ENCODE data around the gene RBM28. TPM values are rescaled to one million over a fixed set of nuclear protein-coding genes. Genes with fewer than 3 reads are reported as not detected.

Gene RBM28
- polyA plus RNA-seq, 6 donors from 2014 or later: 0.03 to 10.2 (median 5.5) TPM

- no peak overlapping the region for H3K27ac Mint-ChIP-seq
- no peaks in the 10 kb centered on the region for H3K27me3 Mint-ChIP-seq
- H3K36me3 Mint-ChIP-seq: no peaks in the 10 kb centered on the region
These were observed 40.1 kb upstream of the RBM28 start for GRCh38 chr7:128383776-128384175.

DNA sequence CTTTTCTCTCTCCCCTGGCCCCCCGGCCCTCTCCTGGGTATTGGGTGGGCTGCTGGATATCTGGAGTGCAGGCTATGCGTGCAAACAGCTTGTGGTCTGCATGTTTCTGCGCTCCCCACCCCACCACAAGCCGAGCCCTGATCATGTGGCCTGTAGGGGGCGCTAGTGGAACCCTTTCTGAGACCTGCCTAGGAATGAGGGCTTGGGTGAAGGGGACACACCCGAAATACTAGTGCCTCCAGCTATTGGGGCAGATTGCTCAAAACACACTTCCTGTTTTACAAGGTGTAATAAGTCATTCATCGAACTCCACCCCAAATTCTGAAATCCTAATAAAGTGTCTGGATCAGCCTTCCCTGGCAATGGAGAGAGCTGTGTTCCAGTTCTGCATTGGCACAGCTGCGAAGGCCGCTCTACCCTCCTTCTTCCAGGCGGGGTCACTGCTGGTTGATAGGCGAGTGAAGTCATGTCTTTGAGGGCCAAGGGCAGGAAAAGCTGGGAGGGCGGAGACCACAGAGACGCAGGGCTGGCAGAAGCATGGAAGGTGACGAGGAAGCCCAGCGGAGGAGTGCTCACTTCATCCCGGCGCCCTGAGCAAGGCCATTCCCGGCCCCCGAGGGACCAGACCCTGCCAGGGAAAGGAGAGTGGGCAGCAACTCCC is 37.6 kb upstream of the RBM28 start:
- ATAC-seq (ENCODE audit: low read depth in 2 of 2): peak; percentile 21 to 35
- no peaks in the 10 kb centered on the region for H3K4me1 Mint-ChIP-seq
- no peaks in the 10 kb centered on the region for H3K36me3 Mint-ChIP-seq
- peaks cover 0 to 8% (median 0%) of the 10 kb centered on the region in 3 donors for H3K27me3 Mint-ChIP-seq
- H3K27ac Mint-ChIP-seq: no peak overlapping the region
- DNase-seq: no peak
- peaks cover 0 to 2% (median 0%) of the 10 kb centered on the region in 7 donors for H3K9me3 Mint-ChIP-seq
- no peak overlapping the region for H3K4me3 Mint-ChIP-seq

More at GRCh38 chr7:128383776-128384175, 40.1 kb upstream of the RBM28 start:
- Mint-ChIP-seq H3K4me1 (peaks cover 0 to 9% (median 7%) of the 10 kb centered on the region in 3 donors), H3K9me3 (peaks cover 0 to 2% (median 0%) of the 10 kb centered on the region in 7 donors), H3K4me3 (peak overlapping the region in 1 of 8 donors; percentile 29)
- no peak for ATAC-seq (ENCODE audit: low read depth in 2 of 2)
- DNase-seq: no peak

GRCh38 chr7:128380483-128381106 is 36.9 kb upstream of the RBM28 start:
- Mint-ChIP-seq H3K9me3 (no peaks in the 10 kb centered on the region), H3K27ac (no peak overlapping the region), H3K27me3 (peaks cover 0 to 11% (median 0%) of the 10 kb centered on the region in 3 donors), H3K4me1 (no peaks in the 10 kb centered on the region), H3K4me3 (no peak overlapping the region), H3K36me3 (no peaks in the 10 kb centered on the region)
- DNase-seq (no peak), ATAC-seq (ENCODE audit: low read depth in 2 of 2) (no peak)

DNA sequence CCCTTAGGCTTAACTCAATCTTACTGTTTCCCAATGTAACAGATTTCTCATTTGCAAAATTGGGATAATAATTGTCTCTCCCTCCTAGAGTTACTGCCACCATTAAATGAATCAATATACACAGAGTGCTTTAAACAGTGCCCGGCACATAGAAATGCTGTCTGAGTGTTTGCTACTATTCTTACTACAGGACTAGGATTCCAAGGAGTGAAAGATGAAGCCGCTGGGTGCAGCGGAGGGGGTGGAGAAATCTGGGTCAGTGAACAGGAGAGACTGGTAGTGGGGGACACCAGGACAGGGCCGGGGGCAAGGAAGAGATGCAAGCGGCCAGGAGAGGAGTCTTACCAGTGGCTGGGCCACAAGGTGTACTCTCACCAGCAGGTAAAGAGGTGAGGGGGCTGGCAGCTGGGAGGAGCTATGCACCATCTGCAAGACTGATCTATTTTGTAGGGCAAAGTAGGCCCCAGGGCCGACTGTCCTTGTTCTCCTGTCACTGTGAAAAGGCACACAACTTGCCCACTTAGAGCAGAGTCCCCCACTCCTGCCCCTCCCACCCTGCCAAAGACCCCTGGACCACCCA is 36.3 kb upstream of the RBM28 start:
- DNase-seq: no peak
- Mint-ChIP-seq H3K9me3 (no peaks in the 10 kb centered on the region), H3K36me3 (no peaks in the 10 kb centered on the region), H3K27me3 (peaks cover 0 to 11% (median under 1%) of the 10 kb centered on the region in 3 donors), H3K27ac (peak overlapping the region in 1 of 6 donors; percentile 11), H3K4me1 (no peaks in the 10 kb centered on the region), H3K4me3 (no peak overlapping the region)
- no peak for ATAC-seq (ENCODE audit: low read depth in 2 of 2)

DNA sequence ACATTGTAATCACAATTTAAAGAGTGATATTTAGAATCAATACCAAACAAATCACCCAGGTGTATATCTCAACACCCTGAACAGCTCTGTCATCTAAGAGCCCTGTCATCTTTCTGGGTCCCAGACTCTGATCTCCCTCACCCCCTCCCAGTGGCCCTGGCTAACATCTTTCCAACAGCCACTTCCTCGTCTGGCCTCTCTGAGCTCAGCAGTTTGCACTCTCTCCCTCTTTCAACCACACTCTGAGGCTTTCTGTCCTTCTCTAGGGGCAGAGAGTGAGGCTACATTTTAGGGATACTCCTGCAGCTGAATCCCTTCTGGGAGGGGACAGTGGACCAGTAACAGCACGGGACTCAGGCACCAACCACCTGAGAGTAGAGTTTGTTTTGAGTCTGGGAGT is 34.9 kb upstream of the RBM28 start:
- Mint-ChIP-seq H3K36me3 (no peaks in the 10 kb centered on the region), H3K4me3 (no peak overlapping the region), H3K4me1 (no peaks in the 10 kb centered on the region), H3K27me3 (peaks cover 8 to 19% (median 14%) of the 10 kb centered on the region in 3 donors), H3K9me3 (peaks cover 0 to 4% (median 0%) of the 10 kb centered on the region in 7 donors), H3K27ac (peak overlapping the region in 1 of 6 donors; percentile 80)
- no peak for DNase-seq
- ATAC-seq (ENCODE audit: low read depth in 2 of 2): no peak

GRCh38 chr7:128376077-128376476 is 32.4 kb upstream of the RBM28 start:
- DNase-seq: no peak
- H3K27me3 Mint-ChIP-seq: peaks cover 15 to 22% (median 22%) of the 10 kb centered on the region in 3 donors
- no peaks in the 10 kb centered on the region for H3K36me3 Mint-ChIP-seq
- H3K9me3 Mint-ChIP-seq: peaks cover 0 to 4% (median 0%) of the 10 kb centered on the region in 7 donors
- H3K4me3 Mint-ChIP-seq: no peak overlapping the region
- no peak overlapping the region for H3K27ac Mint-ChIP-seq
- H3K4me1 Mint-ChIP-seq: no peaks in the 10 kb centered on the region
- no peak for ATAC-seq (ENCODE audit: low read depth in 2 of 2)

GRCh38 chr7:128374041-128374440 is 30.3 kb upstream of the RBM28 start:
- no peak overlapping the region for H3K4me3 Mint-ChIP-seq
- peaks cover 22 to 30% (median 25%) of the 10 kb centered on the region in 3 donors for H3K27me3 Mint-ChIP-seq
- peaks cover 0 to 4% (median 0%) of the 10 kb centered on the region in 7 donors for H3K9me3 Mint-ChIP-seq
- DNase-seq (no peak), ATAC-seq (ENCODE audit: low read depth in 2 of 2) (no peak)
- H3K4me1 Mint-ChIP-seq: no peaks in the 10 kb centered on the region
- peak overlapping the region in 1 of 6 donors; percentile 48 for H3K27ac Mint-ChIP-seq
- H3K36me3 Mint-ChIP-seq: no peaks in the 10 kb centered on the region

DNA sequence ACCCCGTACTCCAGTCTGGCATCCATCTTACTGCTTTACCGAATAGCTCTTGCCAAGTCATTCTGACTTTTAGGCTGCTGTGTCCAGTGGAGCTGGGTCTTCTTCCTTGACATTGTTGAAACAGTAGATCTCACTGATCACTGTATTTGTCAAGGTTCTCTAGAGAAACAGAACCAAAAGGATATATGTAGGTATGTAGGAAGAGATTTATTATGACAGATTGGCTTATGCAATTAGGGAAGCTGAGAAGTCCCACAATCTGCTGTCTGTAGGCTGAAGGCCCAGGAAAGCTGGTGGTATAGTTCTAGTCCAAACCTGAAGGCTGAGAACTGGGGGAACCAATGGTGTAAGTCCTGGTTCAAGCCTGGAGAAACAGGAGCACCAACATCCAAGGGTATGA is 29.9 kb upstream of the RBM28 start:
- Mint-ChIP-seq H3K27me3 (peaks cover 22 to 34% (median 25%) of the 10 kb centered on the region in 3 donors), H3K27ac (no peak overlapping the region), H3K9me3 (peaks cover 0 to 4% (median 0%) of the 10 kb centered on the region in 7 donors), H3K4me3 (no peak overlapping the region), H3K4me1 (no peaks in the 10 kb centered on the region), H3K36me3 (no peaks in the 10 kb centered on the region)
- ATAC-seq (ENCODE audit: low read depth in 2 of 2) (no peak), DNase-seq (no peak)

- ATAC-seq (ENCODE audit: low read depth in 2 of 2) (no peak), DNase-seq (no peak)
- Mint-ChIP-seq H3K36me3 (no peaks in the 10 kb centered on the region), H3K27me3 (peaks cover 35 to 54% (median 42%) of the 10 kb centered on the region in 3 donors), H3K9me3 (peaks cover 0 to 4% (median 2%) of the 10 kb centered on the region in 7 donors), H3K4me1 (no peaks in the 10 kb centered on the region), H3K4me3 (no peak overlapping the region), H3K27ac (no peak overlapping the region)
These were observed 26.8 kb upstream of the RBM28 start for GRCh38 chr7:128370491-128370890.

DNA sequence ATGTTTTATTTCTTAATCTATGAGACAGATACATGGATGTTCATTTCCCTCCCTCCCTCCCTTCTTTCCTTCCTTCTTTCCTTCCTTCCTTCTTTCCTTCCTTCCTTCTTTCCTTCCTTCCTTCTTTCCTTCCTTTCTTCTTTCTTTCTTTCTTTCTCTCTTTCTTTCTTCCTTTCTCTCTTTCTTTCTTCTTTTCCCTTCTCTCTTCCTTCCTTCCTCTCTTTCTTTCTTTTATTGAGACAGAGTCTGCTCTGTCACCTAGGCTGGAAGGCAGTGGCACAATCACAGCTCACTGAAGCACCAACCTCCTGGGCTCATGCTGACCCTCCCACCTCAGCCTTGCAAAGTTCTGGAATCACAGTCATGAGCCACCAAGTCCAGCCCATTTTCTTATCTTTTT is 23.3 kb upstream of the RBM28 start:
- Mint-ChIP-seq H3K4me3 (no peak overlapping the region), H3K9me3 (peaks cover 0 to 2% (median 0%) of the 10 kb centered on the region in 7 donors), H3K27me3 (peaks cover 60 to 74% (median 69%) of the 10 kb centered on the region in 3 donors), H3K4me1 (peaks cover 5 to 7% (median 6%) of the 10 kb centered on the region in 3 donors), H3K27ac (no peak overlapping the region), H3K36me3 (no peaks in the 10 kb centered on the region)
- no peak for ATAC-seq (ENCODE audit: low read depth in 2 of 2)
- no peak for DNase-seq

- H3K36me3 Mint-ChIP-seq: no peaks in the 10 kb centered on the region
- peaks cover 0 to 2% (median 0%) of the 10 kb centered on the region in 7 donors for H3K9me3 Mint-ChIP-seq
- peaks cover 61 to 76% (median 71%) of the 10 kb centered on the region in 3 donors for H3K27me3 Mint-ChIP-seq
- H3K27ac Mint-ChIP-seq: no peak overlapping the region
- DNase-seq (no peak), ATAC-seq (ENCODE audit: low read depth in 2 of 2) (no peak)
- H3K4me3 Mint-ChIP-seq: no peak overlapping the region
- H3K4me1 Mint-ChIP-seq: peaks cover 9 to 11% (median 10%) of the 10 kb centered on the region in 3 donors
These were observed 22.6 kb upstream of the RBM28 start for GRCh38 chr7:128366300-128366699.

DNA sequence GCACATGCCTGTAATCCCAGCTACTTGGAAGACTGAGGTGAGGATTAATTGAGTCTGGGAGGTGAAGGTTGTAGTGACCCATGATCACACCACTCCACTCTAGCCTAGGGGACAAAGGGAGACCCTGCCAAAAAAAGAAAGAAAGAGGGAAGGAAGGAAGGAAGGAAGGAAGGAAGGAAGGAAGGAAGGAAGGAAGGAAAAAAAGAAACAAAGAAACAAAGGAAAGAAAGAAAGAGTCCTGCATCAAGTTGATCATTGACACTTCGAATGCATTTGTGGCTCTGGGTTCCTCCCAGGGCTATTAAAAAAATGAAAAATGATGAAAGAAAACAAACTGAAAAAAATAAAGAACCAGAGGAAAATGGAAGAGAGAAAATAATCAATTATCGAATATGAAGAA is 21.7 kb upstream of the RBM28 start:
- Mint-ChIP-seq H3K36me3 (no peaks in the 10 kb centered on the region), H3K27me3 (peaks cover 57 to 77% (median 71%) of the 10 kb centered on the region in 3 donors), H3K27ac (no peak overlapping the region), H3K9me3 (peaks cover 0 to 2% (median 0%) of the 10 kb centered on the region in 7 donors), H3K4me3 (no peak overlapping the region), H3K4me1 (peaks cover 17 to 18% (median 18%) of the 10 kb centered on the region in 3 donors)
- no peak for DNase-seq
- no peak for ATAC-seq (ENCODE audit: low read depth in 2 of 2)

DNA sequence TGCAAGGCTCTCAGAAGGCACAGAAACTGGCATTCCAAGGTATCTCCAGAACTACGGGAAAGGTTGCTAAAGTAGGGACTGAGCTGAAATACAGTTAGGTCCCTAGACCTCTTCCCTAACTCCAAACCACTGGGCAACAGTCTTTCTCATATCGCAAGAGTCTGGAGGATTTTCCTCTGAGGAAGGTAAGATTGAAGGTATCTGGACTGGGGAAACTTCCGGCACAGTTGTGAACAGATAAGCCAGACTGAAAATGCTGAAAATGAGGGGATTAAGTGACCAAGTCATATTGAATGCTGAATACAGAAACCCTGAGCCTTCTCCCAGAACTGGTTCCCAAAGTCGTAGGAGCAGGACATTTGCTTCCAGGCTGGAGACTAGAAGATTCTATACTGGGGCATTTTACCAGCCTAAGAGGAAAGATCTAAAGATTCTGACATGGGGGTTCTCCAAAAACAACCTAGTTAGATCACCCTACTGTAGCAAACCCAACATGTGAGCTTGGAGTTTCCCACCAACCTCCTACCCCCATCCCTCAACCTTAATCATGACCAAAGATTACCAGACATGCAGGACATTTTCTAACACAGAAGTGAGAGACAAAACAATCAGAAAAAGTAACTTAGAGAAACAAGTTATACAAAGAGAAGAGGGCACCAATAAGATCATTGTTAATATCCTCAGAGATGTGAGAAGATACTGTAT is 20.6 kb upstream of the RBM28 start:
- ATAC-seq (ENCODE audit: low read depth in 2 of 2): no peak
- H3K4me1 Mint-ChIP-seq: peaks cover 17 to 18% (median 18%) of the 10 kb centered on the region in 3 donors
- H3K9me3 Mint-ChIP-seq: peaks cover 0 to 2% (median 0%) of the 10 kb centered on the region in 7 donors
- DNase-seq: no peak
- H3K27ac Mint-ChIP-seq: no peak overlapping the region
- H3K36me3 Mint-ChIP-seq: no peaks in the 10 kb centered on the region
- no peak overlapping the region for H3K4me3 Mint-ChIP-seq
- H3K27me3 Mint-ChIP-seq: peaks cover 57 to 88% (median 78%) of the 10 kb centered on the region in 3 donors

Data from naive B cell (primary cell).